Heart right ventricle (tissue), 16 donors: ENCODE measurements around the gene KHNYN. TPM values are rescaled to one million over a fixed set of nuclear protein-coding genes. Genes with fewer than 3 reads are reported as not detected.

ENCODE experiments used
- ATAC-seq, 8 donors: fragments of 200-7000 bp; cut with Tn5 transposase; one replicate each; pipeline ENCODE4 v1.9.1; 2020; ENCODE audit warnings: mild to moderate bottlenecking in 8 of 8, moderate library complexity in 8 of 8, moderate number of reproducible peaks in 1 of 8
- DNase-seq, 2 donors: peaks; one replicate each; pipeline ENCODE4 v3.0.0-alpha.2; 2020
- H3K27ac ChIP-seq, 10 donors: fragments of 200-600 bp; sonication (generic) in 2 of 10; one replicate each; pipeline versions ENCODE4 v1.5.0 to v1.8.0; 2020 to 2022; ENCODE audit warnings: mild to moderate bottlenecking in 3 of 10
- H3K27me3 ChIP-seq, 7 donors: fragments of 200-600 bp; one replicate each; pipeline ENCODE4 v1.8.0; 2021 to 2022; ENCODE audit warnings: mild to moderate bottlenecking in 2 of 7
- H3K36me3 ChIP-seq, 9 donors: fragments of 200-600 bp; sonication (generic) in 1 of 9; one replicate each; pipeline versions ENCODE4 v1.5.0 to v1.8.0; 2020 to 2022; ENCODE audit warnings: mild to moderate bottlenecking in 2 of 9
- H3K4me1 ChIP-seq, 9 donors: fragments of 200-600 bp; sonication (generic) in 1 of 9; one replicate each; pipeline versions ENCODE4 v1.5.0 to v1.8.0; 2020 to 2022; ENCODE audit warnings: mild to moderate bottlenecking in 4 of 9
- H3K4me3 ChIP-seq, 10 donors: fragments of 200-600 bp; sonication (generic) in 2 of 10; one replicate each; pipeline versions ENCODE4 v1.5.0 to v1.8.0; 2020 to 2022; ENCODE audit warnings: mild to moderate bottlenecking in 7 of 10, moderate library complexity in 2 of 10
- H3K9me3 ChIP-seq, 11 donors: fragments of 200-600 bp in 10 of 11; sonication (generic) in 2 of 11; one replicate each; pipeline versions ENCODE4 v1.5.0 to v1.8.0; 2013 to 2022; ENCODE audit warnings: mild to moderate bottlenecking in 2 of 11, control low read depth in 1 of 11, moderate library complexity in 1 of 11
- WGBS, 2 donors: extraction: QIAGEN DNeasy Blood & Tissue Kit; methylation state at CpG; one replicate each; pipeline ENCODE4 v1.1.7; 2013; ENCODE audit warnings: inconsistent platforms in 1 of 2; 5-methylcytosine and 5-hydroxymethylcytosine counted together
- intact Hi-C, 10 donors: fragments of 100-400 bp; cut with DNase I; formaldehyde crosslinking; loops; one replicate each; pipeline versions ENCODE4 v1.11.1 to v1.14.2; 2022
- polyA plus RNA-seq, 2 donors: library from polyadenylated mRNA; stranded (reverse); fragments of 200-250 nt; gene quantifications; one replicate each; pipeline ENCODE4 v1.2.3, GENCODE V29; 2013
- total RNA-seq, 10 donors: library from RNA; stranded (reverse); fragmentation: NEBNext Ultra II Directional in 3 of 10; extraction: Animal tissue kit (Norgen Biotek cat#: 25700) in 3 of 10; gene quantifications; one replicate each; pipeline versions ENCODE4 v1.2.1 to v1.2.4, GENCODE V29; 2021 to 2023
- TF ChIP-seq, protein P1 (sequence below), 9 donors: fragments of 200-600 bp; sonication (generic) in 2 of 9; IDR thresholded peaks; one replicate each; pipeline versions ENCODE4 v1.5.0 to v1.8.0; 2021 to 2022; ENCODE audit warnings: antibody characterized with exemption in 9 of 9, mild to moderate bottlenecking in 5 of 9, moderate library complexity in 1 of 9
- donor health status: Arrhythmogenic right ventricular cardiomyopathy.
- donor health status: ischemic (EF 13 %, LVEDD 7.1; RV severe dilation, severe dysfunction).
- donor health status: healthy with polysubstance abuse.
- donor health status: DM: no; HTN: yes; CAD: no.
- donor health status: DM: no; HTN: no; CAD: no.
- donor health status: ischemic (EF 25% LVEDD 6.9; RV normal size, moderate dysfunction).
- donor health status: ischemic (EF 25% LVEDD 5.7; RV mildly dilated, moderate dysfunction).
- donor health status: healthy.
- donor health status: DM: yes; HTN: yes; CAD: no.
- donor health status: Ischemic cardiomyopathy.
- donor health status: ischemic (EF 35%, LVEDD 5.7; RV mildly dilated, moderate dysfunction).
- donor health status: nonischemic (EF 11% LVEDD 7.7; RV severe dilation, severe dysfunction).
- donor health status: DM: yes; HTN: yes; CAD: no.
- donor health status: PGD.
- donor health status: ischemic (EF 29% LVEDD 5.4; RV normal size, mild dysfunction).
- donor health status: nonischemic (EF 23%, LVEDD 6.1; RV moderate dilation, normal function).

Gene KHNYN
- total and polyA plus RNA-seq, 12 donors: 14.0 to 30.1 (median 17.9) TPM

DNA sequence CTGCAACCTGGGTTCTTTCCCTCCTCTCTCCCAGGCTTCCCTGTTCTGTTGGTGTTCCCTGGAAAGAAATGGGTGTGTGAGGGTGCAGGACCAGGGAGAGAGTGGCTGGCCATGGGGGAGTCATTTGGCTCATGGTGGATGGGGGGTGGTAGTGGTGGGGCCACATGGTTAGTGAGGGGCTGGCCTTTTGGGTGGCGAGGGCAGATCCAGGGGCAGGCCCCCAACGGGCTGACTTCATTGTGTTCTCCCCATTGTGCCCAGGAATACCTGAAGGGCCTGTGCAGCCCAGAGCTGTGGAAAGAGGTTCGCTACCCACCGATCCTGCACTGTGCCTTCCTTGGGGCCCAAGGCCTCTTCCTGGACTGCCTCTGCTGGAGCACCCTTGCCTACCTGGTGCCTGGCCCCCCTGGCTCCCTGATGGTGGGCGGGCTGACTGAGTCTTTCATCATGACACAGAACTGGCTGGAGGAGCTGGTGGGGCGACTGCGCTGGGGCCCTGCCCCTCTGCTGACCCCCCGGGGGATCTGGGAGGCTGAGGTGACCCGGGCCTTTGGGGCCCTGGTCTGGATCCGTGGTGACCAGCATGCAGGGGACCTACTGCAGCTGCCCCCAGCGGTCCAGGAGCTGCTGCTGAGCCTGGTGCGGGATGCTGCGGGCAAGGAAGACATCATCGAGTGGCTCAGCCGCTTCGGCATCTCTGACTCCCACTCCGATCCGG, 22.0 kb upstream of the KHNYN start:
- no peak for DNase-seq
- Histone ChIP-seq H3K27me3 (no peaks in the 10 kb centered on the region), H3K4me1 (peaks cover 3 to 32% (median 19%) of the 10 kb centered on the region in 9 donors), H3K27ac (no peak overlapping the region), H3K9me3 (no peaks in the 10 kb centered on the region), H3K36me3 (peaks cover 0 to 67% (median 18%) of the 10 kb centered on the region in 9 donors), H3K4me3 (no peak overlapping the region)
- TF ChIP-seq, protein P1, sequence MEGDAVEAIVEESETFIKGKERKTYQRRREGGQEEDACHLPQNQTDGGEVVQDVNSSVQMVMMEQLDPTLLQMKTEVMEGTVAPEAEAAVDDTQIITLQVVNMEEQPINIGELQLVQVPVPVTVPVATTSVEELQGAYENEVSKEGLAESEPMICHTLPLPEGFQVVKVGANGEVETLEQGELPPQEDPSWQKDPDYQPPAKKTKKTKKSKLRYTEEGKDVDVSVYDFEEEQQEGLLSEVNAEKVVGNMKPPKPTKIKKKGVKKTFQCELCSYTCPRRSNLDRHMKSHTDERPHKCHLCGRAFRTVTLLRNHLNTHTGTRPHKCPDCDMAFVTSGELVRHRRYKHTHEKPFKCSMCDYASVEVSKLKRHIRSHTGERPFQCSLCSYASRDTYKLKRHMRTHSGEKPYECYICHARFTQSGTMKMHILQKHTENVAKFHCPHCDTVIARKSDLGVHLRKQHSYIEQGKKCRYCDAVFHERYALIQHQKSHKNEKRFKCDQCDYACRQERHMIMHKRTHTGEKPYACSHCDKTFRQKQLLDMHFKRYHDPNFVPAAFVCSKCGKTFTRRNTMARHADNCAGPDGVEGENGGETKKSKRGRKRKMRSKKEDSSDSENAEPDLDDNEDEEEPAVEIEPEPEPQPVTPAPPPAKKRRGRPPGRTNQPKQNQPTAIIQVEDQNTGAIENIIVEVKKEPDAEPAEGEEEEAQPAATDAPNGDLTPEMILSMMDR (IDR thresholded peaks at IDR 0.05): no peak
- no peak for ATAC-seq
- WGBS, 2 donors: 94 to 95% methylated on average over 18 of the region's 18 CpGs
- intact Hi-C loops: no loop called here

DNA sequence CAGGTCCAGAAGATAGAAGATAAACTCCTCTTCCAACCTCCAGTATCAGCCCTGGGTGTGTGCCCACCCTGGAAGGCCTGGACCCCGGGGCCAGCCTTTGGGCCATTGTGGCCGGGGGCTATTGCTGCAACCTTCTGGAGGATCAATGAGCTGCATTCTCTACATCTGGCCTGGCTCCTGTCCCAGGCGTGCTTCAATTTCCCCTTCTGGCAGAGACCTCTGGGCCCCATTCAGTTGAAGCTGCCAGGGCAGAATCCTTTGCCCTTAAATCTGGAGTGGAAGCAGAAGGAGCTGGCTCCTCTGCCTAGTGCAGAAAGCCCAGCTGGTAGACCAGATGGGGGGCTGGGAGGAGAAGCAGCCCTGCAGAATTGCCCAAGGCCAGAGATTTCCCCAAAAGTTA, 21.0 kb upstream of the KHNYN start:
- DNase-seq: no peak
- Histone ChIP-seq H3K27me3 (no peaks in the 10 kb centered on the region), H3K4me3 (no peak overlapping the region), H3K9me3 (no peaks in the 10 kb centered on the region), H3K4me1 (peaks cover 3 to 22% (median 9%) of the 10 kb centered on the region in 9 donors), H3K36me3 (peaks cover 0 to 77% (median 18%) of the 10 kb centered on the region in 9 donors), H3K27ac (no peak overlapping the region)
- TF ChIP-seq, protein P1 (IDR thresholded peaks at IDR 0.05): no peak
- intact Hi-C loops: no loop called here
- no peak for ATAC-seq
- 68 to 70% methylated on average over 3 of the region's 3 CpGs for WGBS, 2 donors

- no peaks in the 10 kb centered on the region for H3K27me3 ChIP-seq
- intact Hi-C loops: no loop called here
- H3K36me3 ChIP-seq: peaks cover 0 to 80% (median 18%) of the 10 kb centered on the region in 9 donors
- no peaks in the 10 kb centered on the region for H3K9me3 ChIP-seq
- ATAC-seq (no peak), DNase-seq (no peak)
- WGBS, 2 donors: 83 to 92% methylated on average over 6 of the region's 6 CpGs
- TF ChIP-seq, protein P1 (IDR thresholded peaks at IDR 0.05): no peak
- no peak overlapping the region for H3K27ac ChIP-seq
- peaks cover 0 to 17% (median 5%) of the 10 kb centered on the region in 9 donors for H3K4me1 ChIP-seq
- H3K4me3 ChIP-seq: no peak overlapping the region
Observed at GRCh38 chr14:24409192-24409591, 20.6 kb upstream of the KHNYN start.

DNA sequence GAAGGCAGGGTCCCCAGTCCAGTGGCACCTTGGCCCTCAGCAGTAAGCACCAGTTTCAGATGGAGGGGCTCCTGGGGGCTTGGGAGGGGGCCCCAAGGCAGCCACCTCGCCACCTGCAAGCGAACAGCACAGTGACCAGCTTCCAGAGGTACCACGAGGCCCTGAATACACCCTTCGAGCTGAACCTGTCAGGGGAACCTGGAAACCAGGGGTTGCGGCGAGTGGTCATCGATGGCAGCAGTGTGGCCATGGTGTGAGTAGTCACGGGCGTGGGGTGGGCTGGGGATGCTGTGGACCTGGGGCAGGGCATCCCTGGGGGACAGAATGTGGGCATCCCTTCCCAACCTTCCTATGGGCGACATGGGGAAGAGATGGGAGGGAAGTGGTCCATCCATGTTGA, 19.8 kb upstream of the KHNYN start:
- Histone ChIP-seq H3K4me3 (no peak overlapping the region), H3K27ac (no peak overlapping the region), H3K27me3 (no peaks in the 10 kb centered on the region), H3K36me3 (peaks cover 0 to 83% (median 24%) of the 10 kb centered on the region in 9 donors), H3K9me3 (no peaks in the 10 kb centered on the region), H3K4me1 (peaks cover 0 to 12% (median 0%) of the 10 kb centered on the region in 9 donors)
- 92 to 95% methylated on average over 10 of the region's 10 CpGs for WGBS, 2 donors
- no peak for ATAC-seq
- TF ChIP-seq, protein P1 (IDR thresholded peaks at IDR 0.05): no peak
- intact Hi-C loops: loop anchor here in 4 of 10 donors (5.0 to 10.0 kb wide), 4 partner anchors 38 to 78 kb away; partner anchors contain the start of gene NFATC4 (in 2 of the 4)
- no peak for DNase-seq
